Germinal center (tissue), 1 donor: Measurements from ENCODE around the gene DICER1.
"Not testable (repeated sequence)": the region's sequence is repeated elsewhere in the genome, so short reads cannot be mapped to it uniquely, and the experiment has no call there.

Experiments
- DNase-seq: peaks from one replicate; pipeline ENCODE4 v3.0.0; 2012; ENCODE audit warnings: mixed read lengths, low spot score

DICER1 gene, protein sequence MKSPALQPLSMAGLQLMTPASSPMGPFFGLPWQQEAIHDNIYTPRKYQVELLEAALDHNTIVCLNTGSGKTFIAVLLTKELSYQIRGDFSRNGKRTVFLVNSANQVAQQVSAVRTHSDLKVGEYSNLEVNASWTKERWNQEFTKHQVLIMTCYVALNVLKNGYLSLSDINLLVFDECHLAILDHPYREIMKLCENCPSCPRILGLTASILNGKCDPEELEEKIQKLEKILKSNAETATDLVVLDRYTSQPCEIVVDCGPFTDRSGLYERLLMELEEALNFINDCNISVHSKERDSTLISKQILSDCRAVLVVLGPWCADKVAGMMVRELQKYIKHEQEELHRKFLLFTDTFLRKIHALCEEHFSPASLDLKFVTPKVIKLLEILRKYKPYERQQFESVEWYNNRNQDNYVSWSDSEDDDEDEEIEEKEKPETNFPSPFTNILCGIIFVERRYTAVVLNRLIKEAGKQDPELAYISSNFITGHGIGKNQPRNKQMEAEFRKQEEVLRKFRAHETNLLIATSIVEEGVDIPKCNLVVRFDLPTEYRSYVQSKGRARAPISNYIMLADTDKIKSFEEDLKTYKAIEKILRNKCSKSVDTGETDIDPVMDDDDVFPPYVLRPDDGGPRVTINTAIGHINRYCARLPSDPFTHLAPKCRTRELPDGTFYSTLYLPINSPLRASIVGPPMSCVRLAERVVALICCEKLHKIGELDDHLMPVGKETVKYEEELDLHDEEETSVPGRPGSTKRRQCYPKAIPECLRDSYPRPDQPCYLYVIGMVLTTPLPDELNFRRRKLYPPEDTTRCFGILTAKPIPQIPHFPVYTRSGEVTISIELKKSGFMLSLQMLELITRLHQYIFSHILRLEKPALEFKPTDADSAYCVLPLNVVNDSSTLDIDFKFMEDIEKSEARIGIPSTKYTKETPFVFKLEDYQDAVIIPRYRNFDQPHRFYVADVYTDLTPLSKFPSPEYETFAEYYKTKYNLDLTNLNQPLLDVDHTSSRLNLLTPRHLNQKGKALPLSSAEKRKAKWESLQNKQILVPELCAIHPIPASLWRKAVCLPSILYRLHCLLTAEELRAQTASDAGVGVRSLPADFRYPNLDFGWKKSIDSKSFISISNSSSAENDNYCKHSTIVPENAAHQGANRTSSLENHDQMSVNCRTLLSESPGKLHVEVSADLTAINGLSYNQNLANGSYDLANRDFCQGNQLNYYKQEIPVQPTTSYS (N-terminal part only)

GRCh38 chr14:95157327-95158189 lies at the start of gene DICER1:
TSS of gene DICER1 (minus strand) at chr14:95157529. CDS start at chr14:95133458, 24,071 bp downstream.
- DNase-seq = peak; percentile 99

- no peak for DNase-seq
Measured at GRCh38 chr14:95206534-95206933, 49.2 kb upstream of the DICER1 start.

- no peak for DNase-seq
Measured at GRCh38 chr14:95204705-95205104, 47.4 kb upstream of the DICER1 start.

GRCh38 chr14:95201745-95202144 lies 44.4 kb upstream of the DICER1 start:
- not testable (repeated sequence) for DNase-seq

GRCh38 chr14:95200404-95200803 lies 43.1 kb upstream of the DICER1 start:
- DNase-seq = no peak

- no peak for DNase-seq
Measured at GRCh38 chr14:95199298-95199983, 42.1 kb upstream of the DICER1 start.

DNA sequence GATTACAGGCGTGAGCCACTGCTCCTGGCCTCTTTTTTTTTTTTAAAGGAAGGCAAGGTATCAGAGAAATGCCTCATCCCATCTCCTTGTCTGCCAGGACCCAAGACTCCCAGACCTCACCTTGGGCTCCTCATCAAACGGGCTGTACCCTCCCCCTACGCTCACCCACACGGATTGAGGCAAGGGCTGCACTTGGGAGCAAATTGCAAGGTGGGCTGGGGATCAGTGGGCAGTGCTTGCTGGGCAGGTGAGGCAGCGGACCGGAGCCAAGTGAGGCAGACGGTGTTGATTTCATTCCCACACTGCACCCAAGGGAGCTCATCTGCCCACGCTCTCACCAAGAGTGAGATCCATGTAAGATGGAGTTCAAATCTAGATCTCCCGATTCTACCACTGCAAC lies 41.0 kb upstream of the DICER1 start:
- DNase-seq = no peak

DNA sequence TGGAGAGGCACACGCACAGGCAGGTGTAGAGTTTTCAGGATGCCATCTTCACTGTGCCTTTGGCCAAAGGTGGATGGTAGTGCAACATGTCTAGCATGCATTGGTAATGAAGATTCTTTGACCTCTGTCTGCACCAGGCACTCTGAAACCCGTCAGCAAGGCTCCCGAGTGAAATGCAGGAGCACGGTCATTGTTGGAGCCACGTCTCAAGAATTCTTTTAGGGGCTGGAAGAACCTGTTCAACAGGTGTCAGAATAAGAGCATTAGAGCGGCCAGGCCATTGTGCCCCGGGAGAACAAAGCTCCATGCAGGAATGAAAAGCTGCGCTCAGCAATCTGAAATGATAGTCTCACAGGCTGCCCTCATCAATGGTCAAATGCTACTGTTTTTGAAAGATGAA lies 40.2 kb upstream of the DICER1 start:
- no peak for DNase-seq

GRCh38 chr14:95196826-95197545 lies 39.7 kb upstream of the DICER1 start:
- no peak for DNase-seq

- DNase-seq = peak; percentile 63
Measured at GRCh38 chr14:95196268-95196667, 38.9 kb upstream of the DICER1 start.

- no peak for DNase-seq
Measured at GRCh38 chr14:95195031-95195430, 37.7 kb upstream of the DICER1 start.

DNA sequence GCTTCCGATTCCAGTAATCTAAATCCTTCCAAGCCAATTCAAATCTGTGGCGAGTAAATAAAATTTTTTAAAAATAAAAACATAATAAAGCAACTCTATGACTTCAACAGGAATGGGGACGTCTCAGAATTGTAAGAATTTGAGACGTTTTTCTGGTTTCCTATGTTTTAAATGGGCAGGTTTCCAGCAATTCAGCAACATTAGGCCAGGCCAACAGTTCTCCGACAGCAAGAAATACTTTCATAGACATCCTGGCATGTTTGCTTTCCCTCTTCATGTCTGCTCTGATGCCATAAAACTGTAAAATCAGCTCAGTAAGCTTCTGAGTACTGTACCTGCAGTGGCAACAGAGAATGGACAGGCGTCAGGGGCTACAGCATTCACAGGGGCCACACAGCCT lies 35.8 kb upstream of the DICER1 start:
- DNase-seq = no peak

- DNase-seq = no peak
Measured at GRCh38 chr14:95192311-95192710, 35.0 kb upstream of the DICER1 start.

GRCh38 chr14:95191445-95192199 lies 34.3 kb upstream of the DICER1 start:
- no peak for DNase-seq

GRCh38 chr14:95190857-95191256 lies 33.5 kb upstream of the DICER1 start:
- DNase-seq = no peak

DNA sequence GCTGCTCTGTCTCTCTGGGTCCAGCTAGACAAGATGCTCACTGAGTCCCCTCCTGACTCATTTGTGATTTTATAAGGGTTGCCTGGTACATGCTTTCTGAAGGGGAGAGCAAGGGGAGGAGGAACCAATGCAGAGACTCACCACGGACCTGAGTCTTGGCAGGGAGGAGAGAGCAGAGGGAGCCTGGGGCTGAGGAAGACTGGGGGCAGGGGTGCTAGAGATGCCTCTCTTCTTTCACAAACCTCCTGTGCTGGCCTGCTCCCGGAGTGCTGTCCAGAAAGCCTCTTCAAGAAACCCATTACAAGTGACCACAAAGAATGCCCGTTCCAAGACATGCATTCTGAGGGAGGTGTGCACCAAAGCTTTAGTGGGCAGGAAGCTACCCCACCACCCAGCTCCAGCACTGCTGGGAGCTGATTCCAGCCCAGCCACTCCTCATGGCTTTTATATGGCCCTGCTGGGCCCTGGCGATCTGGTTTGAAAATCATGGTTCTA lies 33.1 kb upstream of the DICER1 start:
- no peak for DNase-seq

- no peak for DNase-seq
Measured at GRCh38 chr14:95189367-95190132, 32.2 kb upstream of the DICER1 start.

- no peak for DNase-seq
Measured at GRCh38 chr14:95188380-95188779, 31.1 kb upstream of the DICER1 start.
